NCI-H460 (cell line): ENCODE results near the gene PLCL1. TPM values are rescaled to one million over a fixed set of nuclear protein-coding genes. Genes with fewer than 3 reads are reported as not detected.
"Not testable (repeated sequence)": the region's sequence is repeated elsewhere in the genome, so short reads cannot be mapped to it uniquely, and the experiment has no call there.

Source experiments
- DNase-seq: peaks from one replicate; pipeline ENCODE4 v3.0.0-alpha.2; 2016; ENCODE audit warnings: low read depth; ENCODE audit errors: extremely low read depth
- total RNA-seq: library from RNA; depleted of rRNA; stranded (reverse); fragments of >200 nt; shearing (Covaris generic); gene quantifications from 2 replicates; pipeline ENCODE4 v1.2.3, GENCODE V29; 2014

PLCL1 gene
- total RNA-seq, 1 experiment from 2014 or later = 0.02 TPM

GRCh38 chr2:197805715-197806633 is 1.6 kb downstream of the PLCL1 start:
- no peak for DNase-seq

- DNase-seq = no peak
These were observed 4.7 kb downstream of the PLCL1 start for GRCh38 chr2:197809064-197809463.

- no peak for DNase-seq
These were observed 5.6 kb downstream of the PLCL1 start for GRCh38 chr2:197810016-197810415.

GRCh38 chr2:197810491-197810890 is 6.1 kb downstream of the PLCL1 start:
- DNase-seq = no peak

- DNase-seq = peak; percentile 66
These were observed 8.8 kb downstream of the PLCL1 start for GRCh38 chr2:197813093-197813787.

- DNase-seq = no peak
These were observed 10.1 kb downstream of the PLCL1 start for GRCh38 chr2:197814526-197814925.

- no peak for DNase-seq
These were observed 17.3 kb downstream of the PLCL1 start for GRCh38 chr2:197821550-197822289.

GRCh38 chr2:197822333-197822732 is 17.9 kb downstream of the PLCL1 start:
- DNase-seq = no peak

DNA sequence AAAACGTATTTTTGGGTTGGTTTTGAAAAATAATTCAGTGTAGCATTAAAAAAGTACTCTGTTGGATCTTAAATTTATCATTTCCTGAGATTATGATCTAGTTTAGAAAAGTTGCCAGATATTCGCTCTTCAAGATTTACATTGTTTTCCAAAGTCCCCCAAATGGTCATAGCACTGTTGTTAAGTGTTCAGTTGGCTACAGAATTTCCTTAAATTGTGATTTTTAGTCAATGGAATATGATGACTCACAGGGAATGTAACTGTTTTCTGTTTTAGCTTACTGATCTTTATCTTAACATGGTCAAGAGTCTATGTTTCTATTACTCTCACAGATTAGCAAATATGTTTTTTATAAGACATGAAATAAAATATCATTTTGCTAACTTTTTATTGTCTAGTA is 23.2 kb downstream of the PLCL1 start:
- no peak for DNase-seq

GRCh38 chr2:197828464-197829135 is 24.2 kb downstream of the PLCL1 start:
- no peak for DNase-seq

DNA sequence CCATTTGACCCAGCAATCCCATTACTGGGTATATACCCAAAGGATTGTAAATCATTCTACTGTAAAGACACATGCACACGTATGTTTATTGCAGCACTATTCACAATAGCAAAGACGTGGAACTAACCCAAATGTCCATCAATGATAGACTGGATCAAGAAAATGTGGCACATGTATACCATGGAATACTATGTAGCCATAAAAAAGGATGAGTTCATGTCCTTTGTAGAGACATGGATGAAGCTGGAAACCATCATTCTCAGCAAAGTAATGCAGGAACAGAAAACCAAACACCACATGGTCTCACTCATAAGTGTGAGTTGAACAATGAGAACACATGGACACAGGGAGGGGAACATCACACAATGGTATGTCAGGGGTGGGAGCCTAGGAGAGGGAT is 30.4 kb downstream of the PLCL1 start:
- not testable (repeated sequence) for DNase-seq

DNA sequence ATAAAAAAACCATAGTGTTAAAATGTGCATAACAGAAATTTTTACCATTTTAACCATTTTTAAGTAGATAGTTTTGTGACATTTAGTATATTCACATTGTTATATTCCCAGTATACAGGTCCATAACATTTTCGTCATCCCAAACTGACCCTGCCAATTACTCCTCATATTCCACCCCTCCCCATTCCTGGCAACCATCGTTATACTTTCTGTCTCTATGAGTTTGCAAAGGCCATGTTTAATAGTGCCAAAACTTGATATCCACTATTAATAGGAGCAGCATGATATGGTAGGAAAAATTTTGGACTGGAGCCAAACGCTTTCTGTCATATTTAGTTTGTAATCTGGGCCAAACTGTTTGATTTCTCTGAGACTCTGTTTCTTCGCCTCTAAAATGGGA is 30.9 kb downstream of the PLCL1 start:
- no peak for DNase-seq

DNA sequence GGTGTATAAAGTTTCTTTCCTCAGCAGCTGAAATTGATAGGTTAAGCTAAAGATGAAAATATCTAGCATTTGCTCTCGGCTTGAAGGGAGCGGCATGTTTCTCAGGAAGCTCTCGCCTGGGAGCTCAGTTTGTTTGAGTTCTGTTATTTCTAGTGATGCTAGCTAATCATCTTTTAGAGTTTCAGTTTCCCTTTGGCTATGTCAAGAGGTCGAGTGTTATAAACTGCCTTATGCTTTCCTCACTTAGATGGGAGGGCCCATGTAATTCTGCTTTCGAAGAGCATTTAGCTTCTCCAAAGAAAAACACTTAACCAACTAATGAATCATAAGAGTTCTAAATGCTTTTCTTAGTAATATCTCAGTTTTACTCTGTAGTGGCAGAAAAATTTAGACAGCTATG is 33.6 kb downstream of the PLCL1 start:
- no peak for DNase-seq

- no peak for DNase-seq
These were observed 34.2 kb downstream of the PLCL1 start for GRCh38 chr2:197838579-197838978.

DNA sequence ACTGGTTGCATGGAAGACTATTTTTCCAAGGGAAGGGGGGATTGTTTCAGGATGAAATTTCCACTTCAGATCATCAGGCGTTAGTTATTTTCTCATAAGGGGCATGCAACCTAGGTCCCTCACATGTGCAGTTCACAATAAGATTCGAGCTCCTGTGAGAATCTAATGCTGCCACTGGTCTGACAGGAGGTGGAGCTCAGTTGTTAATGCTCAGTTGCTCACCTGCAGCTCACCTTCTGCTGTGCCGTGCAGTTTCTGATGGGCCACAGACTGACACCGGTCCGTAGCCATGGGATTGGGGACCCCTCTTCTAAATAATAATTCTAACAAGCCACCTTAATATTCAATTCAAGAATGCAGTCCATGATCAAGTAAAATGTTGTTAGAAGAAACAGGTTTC is 34.9 kb downstream of the PLCL1 start:
- DNase-seq = no peak

DNA sequence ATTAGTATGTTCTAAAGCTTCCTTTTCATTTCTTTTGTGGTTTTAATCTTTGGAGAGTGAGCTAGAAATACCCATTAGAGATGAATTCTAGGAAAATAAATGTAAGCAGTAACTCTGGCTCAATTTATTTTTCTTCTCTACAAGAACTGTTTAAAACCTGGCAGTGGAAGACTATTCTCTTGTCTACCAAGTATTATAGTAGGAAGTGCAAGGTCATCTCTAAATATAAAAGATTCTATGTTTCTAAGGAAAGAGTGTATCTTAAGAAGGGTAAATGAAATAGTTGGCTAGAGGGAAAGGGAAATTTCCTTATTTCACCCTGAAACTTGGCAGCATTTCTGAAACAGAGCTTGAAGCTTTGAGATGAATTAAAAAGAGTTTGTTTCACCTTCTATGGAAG is 35.5 kb downstream of the PLCL1 start:
- no peak for DNase-seq

GRCh38 chr2:197846128-197846527 is 41.7 kb downstream of the PLCL1 start:
- no peak for DNase-seq

- no peak for DNase-seq
These were observed 42.4 kb downstream of the PLCL1 start for GRCh38 chr2:197846777-197847176.

DNA sequence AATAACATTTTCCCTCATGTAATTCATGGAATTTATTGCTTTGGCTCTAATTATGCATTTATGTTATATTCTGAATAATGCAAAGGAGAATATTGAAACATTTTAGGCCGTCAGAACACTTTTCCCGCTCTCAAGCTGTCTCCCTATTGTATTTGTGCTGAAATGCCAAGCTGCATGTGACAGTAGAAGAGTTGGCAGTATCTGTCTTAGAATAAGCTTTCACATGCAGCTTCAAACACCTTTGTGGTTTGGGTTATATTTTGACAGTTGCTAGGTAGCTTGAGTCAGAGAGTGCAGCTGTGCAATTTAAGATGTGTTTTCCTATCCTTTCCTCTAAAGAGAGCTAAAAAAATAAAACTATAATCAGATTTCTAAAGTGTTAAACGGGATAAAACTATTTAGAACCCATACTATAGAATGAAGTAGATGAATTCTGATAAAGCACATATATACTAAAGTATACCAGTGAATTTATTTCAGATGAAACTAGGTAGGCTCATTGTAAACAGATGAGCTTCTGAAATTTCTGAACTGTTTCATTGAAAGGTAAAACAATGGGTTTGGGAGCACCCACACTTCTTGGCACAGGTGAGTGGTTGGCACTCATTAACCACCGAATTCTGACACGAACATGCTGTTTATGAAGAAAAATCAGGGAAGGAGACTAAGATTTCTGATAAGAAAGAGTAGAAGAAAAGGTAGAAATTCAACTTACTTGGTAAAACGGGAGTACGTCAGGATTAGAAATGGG is 43.4 kb downstream of the PLCL1 start:
- DNase-seq = no peak

- no peak for DNase-seq
These were observed 44.2 kb downstream of the PLCL1 start for GRCh38 chr2:197848602-197849001.
